Bladder microvascular endothelial cell (primary cell): ENCODE measurements around the gene PIK3R4. TPM values are rescaled to one million over a fixed set of nuclear protein-coding genes. Genes with fewer than 3 reads are reported as not detected.

ENCODE experiments used
- total RNA-seq: library from RNA; depleted of rRNA; stranded (reverse); fragments of >200 nt; gene quantifications from 2 replicates; pipeline ENCODE4 v1.2.3, GENCODE V29; 2014

PIK3R4 gene
- total RNA-seq = 25.3 and 49.0 TPM in 2 replicates

DNA sequence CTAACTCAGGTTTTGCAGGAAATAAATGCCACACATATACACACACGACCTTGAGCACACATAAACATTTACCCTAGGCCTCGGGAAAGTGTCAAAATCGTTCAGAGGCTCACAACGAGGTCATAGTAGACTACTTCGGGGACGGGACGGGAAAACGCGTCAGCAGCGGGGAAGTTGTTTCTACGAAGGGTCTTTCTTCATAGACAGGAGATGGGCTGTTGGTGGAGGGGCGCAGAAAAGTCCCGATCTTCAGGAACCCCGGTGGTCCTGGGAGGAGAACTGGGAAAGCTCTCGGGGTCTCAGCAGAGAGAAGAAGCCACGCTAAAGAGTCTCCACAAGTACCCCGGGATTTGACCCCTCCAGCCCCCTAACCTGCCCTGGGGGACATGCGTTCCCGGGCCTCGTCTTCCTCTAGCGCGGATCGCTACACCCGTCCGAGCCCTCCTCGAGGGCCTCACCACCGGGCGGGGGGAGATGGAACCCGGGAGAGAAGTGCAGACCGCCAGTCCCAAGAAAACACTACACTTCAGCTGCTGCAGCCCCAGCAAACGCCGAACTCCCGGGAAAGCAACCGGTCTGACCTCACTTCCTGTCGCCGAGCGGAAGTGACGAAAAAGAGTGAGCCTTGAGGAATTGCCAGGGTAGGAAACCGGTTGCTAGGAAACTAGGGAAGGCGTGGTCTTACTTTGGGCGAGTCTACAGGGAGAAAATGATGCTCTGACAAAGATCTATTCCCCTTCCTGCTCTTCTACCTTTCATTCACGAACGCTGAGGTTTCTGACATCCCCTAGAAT lies at the start of gene PIK3R4:
Gene PIK3R4, minus strand, starts transcription at position 584 of the 794 bp plus-strand sequence. CDS start 1,611 bp downstream, outside the sequence.

Other genes with a start within 250 kb of the PIK3R4 start
- gene COL6A6, start 229.7 kb downstream of the PIK3R4 start, total RNA-seq = not detected in 2 replicates
- 94.7 and 211 TPM in 2 replicates for gene ATP2C1, start 147.3 kb upstream of the PIK3R4 start, total RNA-seq